IMR-90 (cell line): ENCODE results near the gene ATP2C2. TPM values are rescaled to one million over a fixed set of nuclear protein-coding genes. Genes with fewer than 3 reads are reported as not detected.
"Not testable (repeated sequence)": the region's sequence is repeated elsewhere in the genome, so short reads cannot be mapped to it uniquely, and the experiment has no call there.

Source experiments
- ATAC-seq: fragments of 200-7000 bp; cut with Tn5 transposase; 2 replicates; pipeline ENCODE4 v1.9.1; 2020; ENCODE audit warnings: low read depth, mild to moderate bottlenecking, moderate library complexity
- BruUV-seq: library from RNA; stranded (reverse); fragments of 400-500 nt; replicated peaks from 2 replicates; lab custom pipeline; 2021; lab: Mats Ljungman, UMichigan
- CTCF ChIA-PET: fragments of 300-600 bp; formaldehyde crosslinking; extraction: SDS; loops from one replicate; lab custom pipeline; 2021; ENCODE audit warnings: antibody characterized with exemption; lab: Yijun Ruan, JAX
- POLR2A ChIA-PET: fragments of 300-600 bp; sonication (Branson Sonifier 250); formaldehyde crosslinking; loops from one replicate; lab custom pipeline; 2022; ENCODE audit warnings: antibody characterized with exemption; ENCODE audit not compliant: unreplicated experiment; lab: Charles Lee
- DNase-seq: peaks from one replicate; pipeline ENCODE4 v3.0.0; 2013
- H2AFZ ChIP-seq: replicated peaks from 2 replicates; pipeline ENCODE3; 2013; ENCODE audit warnings: low read length, mild to moderate bottlenecking; ENCODE audit not compliant: poor library complexity
- H2AK5ac ChIP-seq: 2 replicates; pipeline ENCODE4 v1.6.1; 2013; ENCODE audit warnings: low read depth, low read length, inconsistent platforms
- H2AK9ac ChIP-seq: replicated peaks from 2 replicates; pipeline ENCODE3; 2013; ENCODE audit warnings: mild to moderate bottlenecking, low read depth, low read length, moderate library complexity; ENCODE audit not compliant: poor library complexity
- H2BK120ac ChIP-seq: 2 replicates; pipeline ENCODE4 v1.6.1; 2013; ENCODE audit warnings: low read depth, low read length, inconsistent platforms
- H2BK15ac ChIP-seq: 3 replicates; pipeline ENCODE4 v1.6.1; 2013; ENCODE audit warnings: low read depth, low read length, inconsistent platforms
- H2BK20ac ChIP-seq: 2 replicates; pipeline ENCODE4 v1.6.1; 2013; ENCODE audit warnings: low read depth, mild to moderate bottlenecking, inconsistent platforms, low read length, moderate library complexity
- H2BK5ac ChIP-seq: 2 replicates; pipeline ENCODE4 v1.6.1; 2013; ENCODE audit warnings: mild to moderate bottlenecking, low read depth, low read length, inconsistent platforms; ENCODE audit not compliant: poor library complexity, severe bottlenecking
- H3K14ac ChIP-seq: replicated peaks from 2 replicates; pipeline ENCODE4 v1.6.1; 2013; ENCODE audit warnings: low read depth, low read length, inconsistent platforms
- H3K18ac ChIP-seq: 2 replicates; pipeline ENCODE4 v1.6.1; 2013; ENCODE audit warnings: low read depth, low read length, control low read depth
- H3K23ac ChIP-seq: 2 replicates; pipeline ENCODE4 v1.6.1; 2013; ENCODE audit warnings: low read depth, low read length, inconsistent platforms
- H3K27ac ChIP-seq: 2 replicates; pipeline ENCODE4 v1.5.1; 2013; ENCODE audit warnings: mild to moderate bottlenecking, control low read depth, low read length; ENCODE audit not compliant: insufficient read depth
- H3K27me3 ChIP-seq: 2 replicates; pipeline ENCODE4 v1.6.1; 2013; ENCODE audit warnings: low read length; ENCODE audit not compliant: control insufficient read depth, insufficient read depth
- H3K36me3 ChIP-seq: 2 replicates; pipeline ENCODE4 v1.6.1; 2013; ENCODE audit warnings: low read length, mixed read lengths; ENCODE audit not compliant: control insufficient read depth, insufficient read depth
- H3K4ac ChIP-seq: 2 replicates; pipeline ENCODE4 v1.6.1; 2013; ENCODE audit warnings: low read depth, low read length, inconsistent platforms
- H3K4me1 ChIP-seq: 2 replicates; pipeline ENCODE4 v1.6.1; 2013; ENCODE audit warnings: low read length, mixed read lengths; ENCODE audit not compliant: control insufficient read depth, insufficient read depth
- H3K4me2 ChIP-seq: 2 replicates; pipeline ENCODE4 v1.6.1; 2013; ENCODE audit warnings: low read depth, mild to moderate bottlenecking, control low read depth, low read length, moderate library complexity
- H3K4me3 ChIP-seq: 2 replicates; pipeline ENCODE4 v1.5.1; 2013; ENCODE audit warnings: low read depth, mild to moderate bottlenecking, control low read depth, low read length, moderate library complexity; ENCODE audit not compliant: insufficient read depth
- H3K56ac ChIP-seq: 2 replicates; pipeline ENCODE4 v1.6.1; 2013; ENCODE audit warnings: low read length, inconsistent platforms; ENCODE audit not compliant: insufficient read depth; ENCODE audit errors: extremely low read depth
- H3K79me1 ChIP-seq, 2 experiments: 2 replicates each; pipeline ENCODE4 v1.6.1; 2013; ENCODE audit warnings: low read length in 2 of 2, inconsistent platforms in 1 of 2, low read depth in 1 of 2
- H3K9ac ChIP-seq: 2 replicates; pipeline ENCODE4 v1.6.1; 2013; ENCODE audit warnings: low read depth, low read length, control low read depth
- H3K9me1 ChIP-seq: 2 replicates; pipeline ENCODE4 v1.6.1; 2013; ENCODE audit warnings: low read length, inconsistent platforms; ENCODE audit not compliant: insufficient read depth
- H3K9me3 ChIP-seq: 2 replicates; pipeline ENCODE4 v1.6.1; 2013; ENCODE audit warnings: low read length; ENCODE audit not compliant: control insufficient read depth, insufficient read depth
- H4K20me1 ChIP-seq: 2 replicates; pipeline ENCODE4 v1.6.1; 2013; ENCODE audit warnings: low read length, inconsistent platforms; ENCODE audit not compliant: insufficient read depth
- H4K5ac ChIP-seq: 2 replicates; pipeline ENCODE4 v1.6.1; 2013; ENCODE audit warnings: mild to moderate bottlenecking, low read depth, low read length, control low read depth
- H4K8ac ChIP-seq, 2 experiments: 2 replicates each; pipeline ENCODE4 v1.6.1; 2013; ENCODE audit warnings: low read depth in 2 of 2, low read length in 2 of 2, control low read depth in 1 of 2, inconsistent platforms in 1 of 2
- H4K91ac ChIP-seq: 2 replicates; pipeline ENCODE4 v1.6.1; 2013; ENCODE audit warnings: low read depth, low read length, inconsistent platforms; ENCODE audit not compliant: insufficient read depth
- MXI1 ChIP-seq: IDR thresholded peaks from 2 replicates; pipeline ENCODE4 v1.6.1; 2012; ENCODE audit warnings: low read depth, mild to moderate bottlenecking, low read length, moderate library complexity, borderline replicate concordance
- POLR2A ChIP-seq: IDR thresholded peaks from 2 replicates; pipeline ENCODE4 v1.6.1; 2012; ENCODE audit warnings: mild to moderate bottlenecking, low read depth, low read length
- RCOR1 ChIP-seq: IDR thresholded peaks from 2 replicates; pipeline ENCODE4 v1.6.1; 2012; ENCODE audit warnings: mild to moderate bottlenecking, low read length, improper control_type of control experiment; ENCODE audit not compliant: insufficient replicate concordance
- USF2 ChIP-seq: fragments of 150-350 bp; IDR thresholded peaks from 2 replicates; pipeline ENCODE4 v1.6.1; 2017; ENCODE audit warnings: mild to moderate bottlenecking, antibody characterized with exemption, low read length, low read depth
- WGBS, 2 experiments: methylation state at CpG; one replicate each; pipeline versions ENCODE4 v1.1.5 to v1.1.7; 2013; ENCODE audit warnings: missing lambda C conversion rate in 2 of 2; ENCODE audit not compliant: insufficient read length in 1 of 2; ENCODE audit errors: extremely low coverage in 2 of 2; 5-methylcytosine and 5-hydroxymethylcytosine counted together
- dilution Hi-C: fragments of 300-500 bp; cut with HindIII; formaldehyde crosslinking; loops from one replicate; pipeline ENCODE4 v1.14.3; 2018; ENCODE audit warnings: low sequenced_read_pairs; ENCODE audit not compliant: unreplicated experiment
- in situ Hi-C: fragments of 300-500 bp; cut with MboI; formaldehyde crosslinking; loops from 3 replicates; pipeline ENCODE4 v1.14.3; 2019; ENCODE audit warnings: low sequenced_read_pairs, inconsistent platforms, mixed read lengths
- intact Hi-C: fragments of 100-400 bp; cut with micrococcal nuclease; formaldehyde crosslinking; loops from 2 replicates; pipeline ENCODE4 v1.10.0; 2022
- polyA plus RNA-seq, 3 experiments: library from polyadenylated mRNA; depleted of rRNA; stranded (reverse); fragments of >200 nt; gene quantifications; 2 replicates each; pipeline ENCODE4 v1.2.3, GENCODE V29; 2012; ENCODE audit warnings: low replicate concordance in 1 of 3
- total RNA-seq: library from RNA; depleted of rRNA; stranded (reverse); fragments of >200 nt; gene quantifications from 2 replicates; pipeline ENCODE4 v1.2.3, GENCODE V29; 2012

The ATP2C2 gene
- total and polyA plus RNA-seq, 2 of the 4 experiments (the other 2 are of a cell fraction), result not detected

GRCh38 chr16:84334482-84334881, 33.9 kb upstream of the ATP2C2 start:
- no peak overlapping the region for H2BK120ac ChIP-seq
- no peak overlapping the region for H4K5ac ChIP-seq
- no peak overlapping the region for H2AK5ac ChIP-seq
- WGBS, 2 experiments, result 33% methylated on average over 1 of the region's 1 CpG; no CpG with 5 or more reads in 1 of the 2 experiments
- H4K20me1 ChIP-seq, result no peaks in the 10 kb centered on the region
- no peak for DNase-seq
- H4K91ac ChIP-seq, result no peak overlapping the region
- H4K8ac ChIP-seq, result no peak overlapping the region
- H3K23ac ChIP-seq, result no peak overlapping the region
- ATAC-seq, result no peak
- H3K18ac ChIP-seq, result no peak overlapping the region
- H3K36me3 ChIP-seq, result peaks cover 7% of the 10 kb centered on the region; the same call in 1 of the 2 replicates
- no peak overlapping the region for H3K4me2 ChIP-seq
- intact Hi-C loops, result no loop called here
- H3K4me3 ChIP-seq, result no peak overlapping the region
- H3K14ac ChIP-seq, result no peak overlapping the region
- BruUV-seq, result no TSS peak
- CTCF ChIA-PET, result no interaction called here
- dilution Hi-C loops, result no loop called here
- TF ChIP-seq USF2 (no peak), RCOR1 (no peak), MXI1 (no peak), POLR2A (no peak)
- H2AFZ ChIP-seq, result no peak overlapping the region
- no peaks in the 10 kb centered on the region for H3K79me1 ChIP-seq
- H2BK20ac ChIP-seq, result no peak overlapping the region
- in situ Hi-C loops, result no loop called here
- POLR2A ChIA-PET, result no interaction called here
- H3K56ac ChIP-seq, result no peak overlapping the region
- no peak overlapping the region for H3K27ac ChIP-seq
- no peak overlapping the region for H2AK9ac ChIP-seq
- peaks cover 5% of the 10 kb centered on the region for H3K27me3 ChIP-seq
- H2BK5ac ChIP-seq, result no peak overlapping the region
- no peak overlapping the region for H3K4ac ChIP-seq
- no peaks in the 10 kb centered on the region for H3K4me1 ChIP-seq
- H3K9me1 ChIP-seq, result no peaks in the 10 kb centered on the region
- H3K9me3 ChIP-seq, result peaks cover 3% of the 10 kb centered on the region
- H2BK15ac ChIP-seq, result no peak overlapping the region
- H3K9ac ChIP-seq, result no peak overlapping the region

- H4K5ac ChIP-seq, H3K9me1 ChIP-seq, H3K4me2 ChIP-seq, dilution Hi-C loops, H2BK5ac ChIP-seq, H4K91ac ChIP-seq, H3K27ac ChIP-seq, DNase-seq, H3K9me3 ChIP-seq, H2BK120ac ChIP-seq, H2BK15ac ChIP-seq, H3K36me3 ChIP-seq, H2AK5ac ChIP-seq, ATAC-seq, H2AFZ ChIP-seq, POLR2A ChIA-PET, H4K8ac ChIP-seq, H3K56ac ChIP-seq, H3K4me1 ChIP-seq, BruUV-seq, H3K23ac ChIP-seq, H3K18ac ChIP-seq, H3K79me1 ChIP-seq, H3K9ac ChIP-seq, intact Hi-C loops, H2BK20ac ChIP-seq, H3K4me3 ChIP-seq, in situ Hi-C loops, H3K4ac ChIP-seq, CTCF ChIA-PET, H3K14ac ChIP-seq, H4K20me1 ChIP-seq, H2AK9ac ChIP-seq: not testable (repeated sequence)
- peaks cover 20% of the 10 kb centered on the region for H3K27me3 ChIP-seq
Observed at GRCh38 chr16:84337236-84337635, 31.1 kb upstream of the ATP2C2 start.
